GM06990 (cell line): ENCODE data around the gene SMIM23.

ENCODE experiments used
- DNase-seq: peaks from one replicate; pipeline ENCODE4 v3.0.0-alpha.2; 2011; ENCODE audit not compliant: insufficient read length; ENCODE audit errors: extremely low read depth
- H3K27me3 ChIP-seq: replicated peaks from 2 replicates; pipeline ENCODE4 v1.6.0; 2011; ENCODE audit warnings: low read length; ENCODE audit not compliant: control insufficient read depth, insufficient read depth
- H3K36me3 ChIP-seq: 2 replicates; pipeline ENCODE4 v1.5.1; 2011; ENCODE audit warnings: low read length; ENCODE audit not compliant: control insufficient read depth, insufficient read depth
- H3K4me3 ChIP-seq: replicated peaks from 2 replicates; pipeline ENCODE4 v1.5.1; 2011; ENCODE audit warnings: low read depth, mild to moderate bottlenecking, control low read depth, low read length
- TF ChIP-seq, protein P1 (sequence below): IDR thresholded peaks from 2 replicates; pipeline ENCODE4 v1.5.1; 2011; ENCODE audit warnings: low read length, control low read depth, mild to moderate bottlenecking, inconsistent platforms; ENCODE audit not compliant: insufficient read depth, poor library complexity, severe bottlenecking

Gene SMIM23

GRCh38 chr5:171762021-171762608, 23.5 kb upstream of the SMIM23 start:
- H3K4me3 ChIP-seq: no peak overlapping the region
- no peak for DNase-seq
- TF ChIP-seq, protein P1, sequence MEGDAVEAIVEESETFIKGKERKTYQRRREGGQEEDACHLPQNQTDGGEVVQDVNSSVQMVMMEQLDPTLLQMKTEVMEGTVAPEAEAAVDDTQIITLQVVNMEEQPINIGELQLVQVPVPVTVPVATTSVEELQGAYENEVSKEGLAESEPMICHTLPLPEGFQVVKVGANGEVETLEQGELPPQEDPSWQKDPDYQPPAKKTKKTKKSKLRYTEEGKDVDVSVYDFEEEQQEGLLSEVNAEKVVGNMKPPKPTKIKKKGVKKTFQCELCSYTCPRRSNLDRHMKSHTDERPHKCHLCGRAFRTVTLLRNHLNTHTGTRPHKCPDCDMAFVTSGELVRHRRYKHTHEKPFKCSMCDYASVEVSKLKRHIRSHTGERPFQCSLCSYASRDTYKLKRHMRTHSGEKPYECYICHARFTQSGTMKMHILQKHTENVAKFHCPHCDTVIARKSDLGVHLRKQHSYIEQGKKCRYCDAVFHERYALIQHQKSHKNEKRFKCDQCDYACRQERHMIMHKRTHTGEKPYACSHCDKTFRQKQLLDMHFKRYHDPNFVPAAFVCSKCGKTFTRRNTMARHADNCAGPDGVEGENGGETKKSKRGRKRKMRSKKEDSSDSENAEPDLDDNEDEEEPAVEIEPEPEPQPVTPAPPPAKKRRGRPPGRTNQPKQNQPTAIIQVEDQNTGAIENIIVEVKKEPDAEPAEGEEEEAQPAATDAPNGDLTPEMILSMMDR: no peak
- H3K36me3 ChIP-seq: no peaks in the 10 kb centered on the region
- 0 out of 2 replicates have a peak, but pooled peaks cover 2% of the 10 kb centered on the region for H3K27me3 ChIP-seq

- DNase-seq: no peak
- Histone ChIP-seq H3K36me3 (no peaks in the 10 kb centered on the region), H3K4me3 (no peak overlapping the region), H3K27me3 (0 out of 2 replicates have a peak, but pooled peaks cover 2% of the 10 kb centered on the region)
- TF ChIP-seq, protein P1: no peak
These were observed 22.7 kb upstream of the SMIM23 start for GRCh38 chr5:171762903-171763302.

- no peak for DNase-seq
- TF ChIP-seq, protein P1: no peak
- H3K27me3 ChIP-seq: 0 out of 2 replicates have a peak, but pooled peaks cover 2% of the 10 kb centered on the region
- no peaks in the 10 kb centered on the region for H3K36me3 ChIP-seq
- no peak overlapping the region for H3K4me3 ChIP-seq
These were observed 21.4 kb upstream of the SMIM23 start for GRCh38 chr5:171764265-171764664.

DNA sequence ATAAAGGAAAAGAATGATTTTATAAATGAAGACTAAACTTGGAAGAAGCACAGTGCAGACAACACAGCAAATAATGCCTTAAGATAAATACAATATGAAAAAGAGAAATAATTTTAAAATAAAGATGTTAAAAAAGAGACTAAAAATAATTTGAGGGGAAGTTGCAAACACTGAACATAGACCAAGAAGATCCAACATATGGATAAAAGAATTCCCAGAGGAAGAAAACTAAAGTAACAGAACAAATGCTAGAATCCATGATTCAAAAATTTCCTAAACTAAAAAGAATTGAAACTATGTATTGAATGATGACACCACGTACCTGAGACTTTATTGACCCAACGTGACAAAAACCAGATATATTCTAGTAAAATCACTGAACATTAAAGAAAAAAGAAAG, 18.7 kb upstream of the SMIM23 start:
- H3K36me3 ChIP-seq: no peaks in the 10 kb centered on the region
- H3K4me3 ChIP-seq: no peak overlapping the region
- DNase-seq: no peak
- H3K27me3 ChIP-seq: 0 out of 2 replicates have a peak, but pooled peaks cover 2% of the 10 kb centered on the region
- TF ChIP-seq, protein P1: no peak

DNA sequence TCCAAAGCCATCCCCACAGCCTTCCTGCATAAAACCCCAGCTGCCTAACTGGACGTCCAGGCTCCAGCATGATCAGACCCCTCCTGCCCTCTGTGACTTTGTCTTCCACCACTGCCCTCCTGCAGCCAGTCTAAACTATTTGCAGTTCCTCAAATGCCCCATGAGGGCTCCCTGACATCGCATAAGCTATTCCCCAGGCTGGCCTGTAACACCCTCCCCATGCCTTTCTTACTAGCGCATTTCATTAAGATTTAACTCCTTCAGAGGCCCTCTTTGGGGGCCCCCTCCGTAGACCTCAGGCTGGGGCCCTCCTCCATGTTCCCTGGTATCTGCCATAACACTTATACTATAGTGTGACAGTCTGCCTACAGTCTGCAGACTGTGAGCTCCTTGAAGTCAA, 15.5 kb upstream of the SMIM23 start:
- TF ChIP-seq, protein P1: no peak
- Histone ChIP-seq H3K36me3 (no peaks in the 10 kb centered on the region), H3K27me3 (no peaks in the 10 kb centered on the region), H3K4me3 (no peak overlapping the region)
- no peak for DNase-seq

- no peak overlapping the region for H3K4me3 ChIP-seq
- TF ChIP-seq, protein P1: no peak
- DNase-seq: no peak
These were observed 13.8 kb upstream of the SMIM23 start for GRCh38 chr5:171771856-171772255.

More at GRCh38 chr5:171771856-171772255, 13.8 kb upstream of the SMIM23 start:
- no peaks in the 10 kb centered on the region for H3K36me3 ChIP-seq
- H3K27me3 ChIP-seq: no peaks in the 10 kb centered on the region
